ENCODE results near the gene EDN1.

EDN1 gene

DNA sequence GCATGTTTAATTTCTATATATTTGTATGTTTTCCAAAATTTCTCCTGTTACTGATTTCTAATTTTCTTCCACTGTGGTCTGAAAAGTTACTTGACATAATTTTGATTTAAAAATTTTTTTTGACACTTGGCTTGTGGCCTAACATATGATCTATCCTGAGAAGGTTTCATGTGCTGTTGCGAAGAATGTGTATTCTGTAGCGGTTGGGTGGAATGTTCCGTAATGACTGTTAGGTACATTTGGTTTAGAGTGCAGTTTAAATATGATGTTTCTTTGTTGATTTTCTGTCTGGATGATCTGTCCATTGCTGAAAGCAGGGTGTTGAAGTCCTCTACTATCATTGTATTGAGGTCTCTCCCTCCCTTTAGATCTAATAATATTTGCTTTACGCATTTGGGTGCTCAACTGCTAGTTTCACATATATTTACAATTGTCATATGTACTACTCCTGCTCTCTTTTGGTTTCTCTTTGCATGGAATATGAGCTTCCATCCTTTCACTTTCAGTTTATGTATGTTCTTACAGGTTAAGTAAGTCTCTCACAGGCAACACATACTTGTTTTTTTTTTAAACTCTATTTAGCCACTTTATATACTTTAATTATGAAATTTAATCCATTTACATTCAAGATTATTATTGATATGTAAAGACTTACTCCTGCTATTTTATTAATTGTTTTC lies 19.5 kb upstream of the EDN1 start:
- DNase-seq (ENCODE audit: low spot score) = no peak

DNA sequence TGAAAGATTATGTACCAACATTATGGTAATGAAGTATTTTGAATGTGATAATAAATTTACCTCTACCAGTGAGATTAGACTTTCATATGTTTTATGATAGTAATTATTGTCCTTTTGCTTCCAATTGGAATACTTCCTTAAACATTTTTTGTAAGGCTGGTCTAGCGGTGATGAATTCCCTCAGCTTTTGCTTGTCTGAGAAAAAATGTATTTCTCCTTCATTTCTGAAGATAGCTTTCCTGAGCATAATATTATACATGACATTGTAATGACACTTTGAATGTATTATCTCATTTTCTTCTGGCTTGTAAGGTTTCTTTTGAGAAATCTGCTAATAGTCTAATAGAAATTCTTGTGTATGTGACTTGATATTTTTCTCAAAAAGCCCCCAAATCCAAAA lies 18.6 kb upstream of the EDN1 start:
- DNase-seq (ENCODE audit: low spot score) = no peak

DNA sequence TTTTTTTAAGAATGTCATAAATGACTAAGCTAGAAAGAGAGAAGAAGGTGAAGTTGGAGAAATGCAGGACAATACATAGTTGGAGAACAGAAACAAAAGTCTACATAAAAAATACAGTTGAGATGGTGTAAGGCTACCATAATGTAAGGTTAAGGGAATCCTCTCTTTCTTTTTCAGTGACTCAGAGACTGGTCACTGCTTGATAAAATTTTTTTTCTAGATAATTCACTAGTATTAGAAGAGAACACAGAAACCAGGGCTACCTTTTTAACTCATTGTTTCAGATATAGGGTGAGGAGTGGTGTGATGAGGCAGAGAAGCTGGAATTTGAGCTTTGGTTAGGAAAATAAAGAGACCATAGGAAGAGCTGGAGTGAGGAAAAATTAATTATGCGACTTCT lies 18.2 kb upstream of the EDN1 start:
- DNase-seq (ENCODE audit: low spot score) = no peak

DNA sequence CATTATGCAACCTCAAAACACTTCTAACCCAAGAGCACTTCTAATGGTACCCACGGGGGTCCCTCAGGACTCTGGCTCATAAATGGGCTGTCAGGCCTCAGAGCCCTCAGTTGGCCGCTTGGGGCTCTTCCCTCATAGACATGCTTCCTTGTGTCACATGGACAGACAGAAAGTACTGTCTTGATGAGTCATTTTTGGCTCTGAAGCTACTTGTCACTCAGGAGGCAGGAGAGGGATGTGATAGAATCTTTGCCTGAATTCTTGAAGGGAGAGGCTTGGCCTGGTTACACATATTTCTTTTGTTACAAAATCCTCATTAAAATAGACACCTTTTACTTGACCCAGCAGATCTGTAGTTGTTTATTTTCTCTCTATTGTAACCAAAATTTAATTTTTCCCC lies 15.1 kb upstream of the EDN1 start:
- no peak for DNase-seq (ENCODE audit: low spot score)

DNA sequence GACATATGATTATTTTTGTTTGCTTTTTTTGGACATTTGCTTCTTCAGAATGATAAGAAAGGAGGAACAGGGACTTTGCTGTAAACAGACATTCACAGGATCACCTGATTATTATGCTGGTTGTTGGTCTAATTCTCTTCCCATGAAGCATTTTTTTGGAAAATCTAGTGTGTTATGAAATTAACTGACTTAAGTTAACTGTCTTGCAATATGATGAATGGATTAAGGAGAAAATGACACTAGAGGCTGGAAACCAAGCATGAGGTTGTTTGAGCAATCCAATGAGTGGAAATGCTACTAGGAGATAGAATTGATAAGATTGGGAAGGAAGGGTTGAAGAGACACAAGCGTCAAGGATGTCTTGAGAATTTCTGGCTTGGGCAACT lies 13.2 kb upstream of the EDN1 start:
- DNase-seq (ENCODE audit: low spot score) = no peak

DNA sequence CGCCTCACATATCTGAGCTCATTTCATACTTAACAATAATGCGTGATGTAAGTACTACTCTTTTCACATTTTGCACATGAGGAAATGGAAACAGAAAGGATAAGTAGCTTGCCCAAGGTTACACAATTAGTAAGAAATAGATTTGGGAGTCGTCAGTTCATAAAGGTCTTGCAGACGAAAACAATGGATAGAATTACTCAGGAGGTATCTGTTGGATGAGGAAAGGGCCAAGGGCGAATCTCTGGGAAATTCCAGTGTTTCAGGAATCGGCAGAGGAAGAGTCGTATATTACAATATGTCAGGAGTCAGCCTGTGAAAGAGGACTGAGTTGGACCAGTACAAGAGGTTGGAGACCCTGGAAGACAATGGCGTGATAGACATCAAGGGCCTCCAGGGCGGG lies 12.8 kb upstream of the EDN1 start:
- DNase-seq (ENCODE audit: low spot score) = no peak

DNA sequence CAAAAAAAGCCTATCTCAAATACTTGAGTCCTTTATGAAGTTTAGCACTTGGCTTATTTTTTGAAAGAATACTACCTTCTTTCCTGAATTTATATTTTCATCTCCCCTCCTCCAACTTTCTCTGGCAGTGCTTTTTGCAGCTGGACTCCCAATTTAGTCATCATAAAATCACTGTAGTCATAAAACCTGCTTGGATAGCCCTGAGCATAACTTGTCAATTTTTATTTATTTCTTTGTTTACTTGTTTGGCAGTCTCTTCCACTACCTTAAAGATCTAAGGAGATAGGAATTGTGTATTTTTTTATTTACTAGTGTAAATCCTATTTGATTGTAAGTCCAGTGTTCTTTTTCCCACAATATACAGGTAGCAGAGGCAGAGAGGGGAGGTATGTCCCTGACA lies 11.2 kb upstream of the EDN1 start:
- no peak for DNase-seq (ENCODE audit: low spot score)

DNA sequence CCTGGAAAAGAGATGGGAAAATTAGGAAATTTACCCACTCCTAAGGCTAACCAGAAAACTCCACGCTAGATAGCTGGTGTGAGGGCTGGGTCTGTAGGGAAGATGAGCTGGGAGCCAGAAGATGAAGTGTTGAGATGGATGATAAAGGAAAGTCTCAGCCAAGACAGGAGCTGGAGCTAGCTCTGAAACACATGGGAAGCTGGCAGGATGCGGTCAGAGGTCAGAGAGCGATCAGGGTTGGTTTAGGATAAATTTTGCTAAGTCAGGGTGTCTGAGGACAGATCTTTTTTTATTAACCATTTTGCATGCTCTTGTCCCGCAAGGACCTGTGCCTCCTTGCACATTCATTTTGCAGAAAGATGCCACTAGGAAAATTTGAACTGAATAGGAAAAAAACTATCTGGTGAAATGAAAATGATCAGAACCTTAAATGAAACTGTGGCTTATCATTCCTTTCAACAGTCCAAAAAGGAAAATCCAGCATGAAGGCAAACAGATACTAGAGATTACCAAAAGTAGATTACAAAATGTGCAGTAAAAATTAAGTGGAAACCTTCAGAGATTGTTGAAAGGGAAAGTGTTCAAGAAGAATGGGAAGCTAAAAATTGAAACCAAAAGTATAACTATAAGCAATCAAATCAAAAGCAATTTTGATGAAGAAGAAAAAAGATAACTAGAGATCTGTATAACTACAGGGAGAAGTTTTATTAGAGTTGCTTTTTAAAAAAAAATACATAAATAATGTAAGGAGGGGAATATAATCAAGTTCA lies 10.7 kb upstream of the EDN1 start:
- no peak for DNase-seq (ENCODE audit: low spot score)

DNA sequence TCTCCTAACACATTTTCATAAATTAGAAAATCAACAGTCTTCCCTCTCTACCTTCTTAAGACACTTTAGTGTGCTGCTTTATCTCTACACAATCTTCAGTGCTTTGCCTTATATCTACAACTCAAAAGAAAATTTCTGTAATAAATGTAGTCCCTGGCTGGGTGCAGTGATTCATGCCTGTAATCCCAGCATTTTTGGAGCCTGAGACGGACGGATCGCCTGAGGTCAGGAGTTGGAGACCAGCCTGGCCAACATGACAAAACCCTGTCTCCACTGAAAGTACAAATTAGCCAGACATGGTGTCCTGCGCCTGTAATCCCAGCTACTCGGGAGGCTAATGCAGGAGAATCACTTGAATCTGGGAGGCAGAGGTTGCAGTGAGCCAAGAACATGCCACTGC lies 9.7 kb upstream of the EDN1 start:
- no peak for DNase-seq (ENCODE audit: low spot score)

DNA sequence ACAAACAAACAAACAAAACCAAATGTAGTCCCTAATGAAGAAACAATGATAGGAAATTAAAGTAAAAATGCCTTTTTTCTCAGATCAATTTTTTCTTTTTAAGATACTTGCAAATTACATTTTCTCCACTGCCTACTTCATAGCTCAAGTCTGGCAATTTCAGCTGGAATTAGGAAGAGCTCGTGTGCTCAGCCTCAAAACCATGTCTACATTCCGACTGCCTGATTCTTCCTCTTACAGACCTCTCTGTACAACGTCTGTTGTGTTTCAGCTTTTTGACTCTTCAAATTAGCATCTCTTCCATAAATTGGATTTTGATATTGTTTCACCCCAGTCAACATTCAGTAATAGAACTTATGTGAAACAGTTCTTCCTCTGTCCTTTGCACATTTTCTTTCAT lies 9.3 kb upstream of the EDN1 start:
- DNase-seq (ENCODE audit: low spot score) = no peak

DNA sequence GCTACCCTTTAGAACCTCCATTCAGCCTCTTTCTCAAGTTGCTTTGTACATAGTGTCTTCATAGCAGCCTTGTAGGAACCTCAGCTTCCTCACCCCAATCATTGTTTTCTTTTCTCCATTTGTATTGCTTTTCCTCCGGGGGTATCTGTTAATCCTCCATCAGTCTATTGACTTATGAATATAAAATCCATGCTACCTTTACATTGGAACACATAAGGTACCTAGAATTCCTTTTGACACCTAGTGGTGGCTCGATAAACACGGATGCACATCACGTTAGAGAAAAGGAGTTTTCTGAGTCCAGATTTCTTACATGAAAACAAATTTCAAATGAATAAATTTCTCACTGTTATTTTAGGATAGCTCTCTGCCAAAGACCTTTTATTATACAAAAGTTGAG lies 6.3 kb upstream of the EDN1 start:
- no peak for DNase-seq (ENCODE audit: low spot score)

DNA sequence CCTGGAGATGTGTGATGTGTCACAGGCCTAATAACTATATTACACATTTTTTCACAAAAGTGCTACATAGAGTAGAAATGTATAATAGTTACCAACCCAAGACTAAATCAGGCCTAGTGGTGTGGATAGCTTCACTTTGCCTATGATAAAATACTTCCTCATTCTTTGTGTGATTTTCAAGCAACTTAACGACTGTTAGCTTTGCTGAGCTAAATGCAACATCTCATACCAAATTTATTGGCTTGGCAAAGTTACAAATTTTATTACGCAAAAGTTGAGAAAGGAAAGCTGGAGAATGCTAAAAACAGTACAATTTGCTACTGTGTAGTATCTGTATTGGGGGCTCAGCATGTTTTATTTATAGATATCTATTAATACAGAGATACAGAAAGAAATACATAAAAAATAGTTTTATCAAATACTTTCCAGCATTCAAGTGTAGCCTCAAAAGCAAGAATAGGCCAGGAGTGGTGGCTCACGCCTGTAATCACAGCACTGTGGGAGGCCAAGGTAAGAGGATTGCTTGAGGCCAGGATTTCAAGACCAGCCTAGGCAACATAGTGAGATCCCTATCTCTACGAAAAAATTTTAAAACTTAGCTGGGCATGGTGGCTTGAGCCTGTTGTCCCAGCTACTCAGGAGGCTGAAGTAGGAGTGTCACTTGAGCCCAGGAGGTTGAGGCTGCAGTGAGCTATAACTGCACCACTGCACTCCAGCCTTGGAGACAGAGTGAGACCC lies 3.6 kb upstream of the EDN1 start:
- no peak for DNase-seq (ENCODE audit: low spot score)

DNA sequence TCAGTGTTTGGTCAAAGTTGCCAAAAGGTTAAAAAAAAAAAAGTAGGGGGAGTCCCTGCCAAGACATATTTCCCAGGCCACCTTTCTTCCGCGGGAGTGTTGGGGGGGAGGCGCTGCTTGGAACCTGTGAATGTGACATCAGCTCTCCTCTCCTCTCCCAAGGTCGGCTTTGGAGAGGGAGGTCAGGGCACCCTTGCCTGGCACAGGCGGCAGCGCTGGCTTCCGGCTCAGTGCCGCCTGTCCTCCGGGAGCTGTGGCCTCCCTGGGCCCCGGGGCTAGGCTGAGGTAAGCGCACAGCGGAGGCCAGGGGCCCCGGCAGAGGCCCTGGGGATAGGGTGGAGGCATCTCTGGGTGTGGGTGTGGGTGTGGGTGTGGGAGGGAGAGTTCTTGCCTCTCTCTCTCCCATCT lies 1.9 kb upstream of the EDN1 start:
- DNase-seq (ENCODE audit: low spot score) = no peak

DNA sequence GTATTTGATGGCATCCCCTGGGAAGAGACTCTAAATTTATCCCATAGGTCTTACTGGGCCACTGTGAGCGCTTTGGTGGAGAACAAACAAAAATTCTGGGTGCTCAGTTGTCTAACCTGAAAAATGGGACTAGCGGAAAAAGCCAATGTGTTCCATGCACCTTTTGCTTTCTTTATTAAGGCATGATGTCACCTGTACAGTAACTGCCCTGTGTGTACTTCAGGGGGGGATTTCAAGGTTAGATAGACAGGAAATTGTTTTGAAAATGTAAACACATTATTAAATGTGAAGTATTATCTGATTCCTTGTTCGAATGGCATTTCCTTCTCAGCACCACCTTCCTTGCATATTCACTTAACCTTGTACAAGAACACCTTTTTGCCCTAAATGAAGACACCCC lies 1.2 kb upstream of the EDN1 start:
- no peak for DNase-seq (ENCODE audit: low spot score)

DNA sequence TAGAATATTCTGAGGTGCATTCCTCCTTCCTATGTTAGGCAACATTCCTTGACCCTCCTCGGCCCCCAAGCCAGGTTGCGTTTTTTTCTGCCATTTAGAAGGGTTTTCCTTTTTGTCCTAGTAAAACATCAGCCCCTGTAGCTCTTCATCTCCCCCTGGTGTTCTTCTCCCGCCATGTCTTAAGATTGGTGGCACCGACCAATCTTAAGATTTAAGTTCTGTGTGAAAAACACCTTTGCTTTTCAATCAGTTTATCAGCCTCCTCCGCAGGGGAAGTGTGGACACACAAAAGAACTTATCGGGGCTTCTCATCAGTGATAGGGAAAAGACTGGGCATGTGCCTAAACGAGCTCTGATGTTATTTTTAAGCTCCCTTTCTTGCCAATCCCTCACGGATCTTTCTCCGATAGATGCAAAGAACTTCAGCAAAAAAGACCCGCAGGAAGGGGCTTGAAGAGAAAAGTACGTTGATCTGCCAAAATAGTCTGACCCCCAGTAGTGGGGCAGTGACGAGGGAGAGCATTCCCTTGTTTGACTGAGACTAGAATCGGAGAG lies 719 bp upstream of the EDN1 start:
- DNase-seq (ENCODE audit: low spot score) = peak; percentile 12

DNA sequence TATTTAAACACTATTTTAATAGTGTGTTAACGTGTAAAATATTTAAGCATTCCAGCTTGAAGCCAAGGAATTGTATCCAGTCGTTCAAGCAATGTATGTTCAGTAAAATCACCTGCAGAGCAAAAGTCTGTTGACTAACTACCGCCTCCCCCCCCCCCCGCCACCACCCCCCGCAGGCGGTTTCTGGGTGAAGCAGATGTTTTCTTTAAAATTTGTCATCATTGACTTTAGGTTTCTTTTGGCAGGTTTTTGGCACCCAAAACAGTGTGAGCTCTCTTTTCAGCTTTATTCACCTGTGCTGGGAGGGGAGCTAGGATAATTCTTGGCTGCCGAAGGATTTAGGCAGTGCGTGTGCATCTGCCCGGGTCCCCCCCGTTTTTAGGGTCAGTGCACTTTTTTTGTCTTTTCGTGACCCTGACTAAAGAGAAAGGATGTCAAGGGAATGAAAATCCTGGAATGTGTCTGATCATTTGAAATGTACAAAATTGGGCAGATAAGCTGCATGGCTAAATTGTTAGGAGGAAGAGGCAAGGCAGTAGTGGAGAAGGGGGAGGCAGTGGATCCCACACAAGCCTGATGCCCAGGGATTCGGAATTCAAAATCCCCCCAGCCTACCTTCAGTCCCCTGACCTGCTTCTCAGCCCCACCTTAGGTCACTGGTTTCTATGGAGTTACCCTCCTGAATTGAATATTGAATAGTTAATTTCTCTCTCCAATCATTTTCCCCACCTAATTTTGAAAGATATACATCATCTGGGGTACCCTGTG lies 1.1 kb downstream of the EDN1 start:
- DNase-seq (ENCODE audit: low spot score) = no peak

DNA sequence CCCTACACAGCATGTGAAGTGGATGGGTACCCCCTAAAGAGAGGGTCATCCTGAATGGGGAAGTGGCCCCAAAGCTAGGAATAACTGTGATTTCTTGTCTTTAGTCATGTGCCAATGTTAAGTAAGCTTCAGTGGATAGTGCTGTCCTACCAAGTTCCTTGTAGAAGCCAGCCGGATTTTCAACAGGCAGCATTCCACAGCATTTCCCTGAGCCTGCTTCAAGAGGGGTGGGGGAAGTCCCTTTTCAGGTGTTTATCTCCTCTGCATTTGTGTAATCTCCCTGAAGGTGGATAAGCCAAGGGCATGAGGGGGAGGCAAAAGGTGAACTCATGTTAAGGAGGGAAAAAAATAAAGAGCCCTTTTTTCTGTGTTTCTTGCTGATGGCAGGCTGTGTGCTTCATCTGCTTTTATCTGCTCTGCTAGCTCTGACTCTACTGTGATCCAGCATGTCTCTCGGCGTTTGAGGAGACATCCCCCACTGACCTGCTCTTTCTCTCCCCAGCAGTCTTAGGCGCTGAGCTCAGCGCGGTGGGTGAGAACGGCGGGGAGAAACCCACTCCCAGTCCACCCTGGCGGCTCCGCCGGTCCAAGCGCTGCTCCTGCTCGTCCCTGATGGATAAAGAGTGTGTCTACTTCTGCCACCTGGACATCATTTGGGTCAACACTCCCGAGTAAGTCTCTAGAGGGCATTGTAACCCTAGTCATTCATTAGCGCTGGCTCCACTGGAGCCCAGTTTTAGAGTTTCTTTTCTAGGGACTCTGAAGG lies 1.9 kb downstream of the EDN1 start:
- no peak for DNase-seq (ENCODE audit: low spot score)

DNA sequence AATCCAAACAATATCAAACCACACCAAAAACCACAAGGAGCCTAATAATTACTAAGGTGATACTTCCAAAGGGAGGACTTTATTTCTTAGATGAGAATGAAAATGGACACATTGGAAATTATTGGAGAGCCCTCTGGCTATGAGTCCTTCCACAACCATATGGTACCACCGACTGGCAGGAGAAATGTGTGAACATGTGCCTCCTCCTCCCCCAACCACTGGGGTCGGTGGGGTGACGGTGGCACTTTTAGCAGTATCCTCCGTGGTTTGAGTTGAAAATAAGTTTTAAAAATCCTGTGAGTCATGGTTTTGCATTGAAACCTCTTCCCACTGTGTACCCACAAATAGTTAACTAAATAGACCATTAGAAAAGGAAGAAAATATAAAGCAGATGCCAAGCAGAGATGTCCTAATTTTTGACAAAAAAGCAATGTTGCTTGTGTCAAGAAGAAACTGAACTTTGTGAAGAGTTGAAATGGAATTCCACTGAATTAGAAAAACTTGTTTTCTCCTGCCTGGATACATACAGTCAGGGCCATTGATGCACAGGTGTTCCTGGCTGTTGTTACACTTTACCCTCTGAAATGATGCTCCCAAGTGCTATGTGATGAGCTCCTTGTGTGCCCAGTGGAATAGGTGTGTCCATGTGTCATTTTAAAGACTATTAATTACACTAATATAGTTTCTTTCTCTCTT lies 3.2 kb downstream of the EDN1 start:
- no peak for DNase-seq (ENCODE audit: low spot score)

DNA sequence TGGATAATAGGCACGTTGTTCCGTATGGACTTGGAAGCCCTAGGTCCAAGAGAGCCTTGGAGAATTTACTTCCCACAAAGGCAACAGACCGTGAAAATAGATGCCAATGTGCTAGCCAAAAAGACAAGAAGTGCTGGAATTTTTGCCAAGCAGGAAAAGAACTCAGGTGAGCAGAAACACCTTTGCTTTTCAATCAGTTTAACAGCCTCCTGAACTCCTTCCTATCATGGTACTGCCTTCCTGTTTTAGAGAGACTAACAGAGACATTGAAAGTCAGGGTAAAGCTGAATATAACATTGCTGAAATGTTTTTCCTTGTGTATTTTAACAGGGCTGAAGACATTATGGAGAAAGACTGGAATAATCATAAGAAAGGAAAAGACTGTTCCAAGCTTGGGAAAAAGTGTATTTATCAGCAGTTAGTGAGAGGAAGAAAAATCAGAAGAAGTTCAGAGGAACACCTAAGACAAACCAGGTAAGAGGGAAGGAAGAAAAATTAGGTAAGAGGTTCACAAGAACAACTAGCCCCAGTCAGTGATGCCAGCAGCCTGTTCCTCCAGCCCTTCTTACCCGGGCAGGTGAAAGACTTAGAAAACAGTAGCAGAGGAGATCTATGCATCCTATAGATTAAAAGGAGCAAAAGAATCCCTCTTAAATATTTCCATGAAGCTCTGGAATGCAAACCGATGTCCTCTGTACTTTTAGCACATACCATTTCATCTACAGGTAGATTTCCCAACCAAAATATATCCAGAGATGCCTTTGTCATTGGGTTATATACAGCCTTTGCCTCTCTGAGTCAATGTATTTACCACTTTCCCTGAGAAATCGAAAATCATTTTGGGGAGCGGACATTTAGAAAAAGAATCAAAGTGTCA lies 4.0 kb downstream of the EDN1 start:
- DNase-seq (ENCODE audit: low spot score) = no peak
